GM12875 (cell line): Measurements from ENCODE around the gene NTHL1.

Source experiments
- H3K4me3 ChIP-seq: one replicate; pipeline ENCODE4 v1.5.1; 2011; ENCODE audit warnings: low read depth, low read length, control low read depth
- CTCF ChIP-seq: IDR thresholded peaks from 2 replicates; pipeline ENCODE4 v1.5.1; 2011; ENCODE audit warnings: low read depth, mild to moderate bottlenecking, control low read depth, inconsistent platforms, low read length, moderate library complexity, borderline replicate concordance; ENCODE audit not compliant: insufficient read depth

The NTHL1 gene

GRCh38 chr16:2001035-2001434 lies 46.6 kb downstream of the NTHL1 start:
- H3K4me3 ChIP-seq = no peak overlapping the region
- TF ChIP-seq CTCF = no peak

GRCh38 chr16:1999866-2000514 lies 47.6 kb downstream of the NTHL1 start:
- H3K4me3 ChIP-seq = no peak overlapping the region
- TF ChIP-seq CTCF = no peak

- no peak overlapping the region for H3K4me3 ChIP-seq
- TF ChIP-seq CTCF = no peak
Observed at GRCh38 chr16:1998852-1999801, 48.5 kb downstream of the NTHL1 start.

- TF ChIP-seq CTCF = no peak
- H3K4me3 ChIP-seq = no peak overlapping the region
Observed at GRCh38 chr16:1998360-1998835, 49.2 kb downstream of the NTHL1 start.

GRCh38 chr16:1997494-1998359 lies 49.9 kb downstream of the NTHL1 start:
- H3K4me3 ChIP-seq = no peak overlapping the region

More at GRCh38 chr16:1997494-1998359, 49.9 kb downstream of the NTHL1 start:
- TF ChIP-seq CTCF = no peak
